HepG2 (cell line): ENCODE data around the gene INTS7. TPM values are rescaled to one million over a fixed set of nuclear protein-coding genes. Genes with fewer than 3 reads are reported as not detected.

Experiments used
- CHD2 ChIP-seq: IDR thresholded peaks from 2 replicates; pipeline ENCODE4 v1.6.1; 2011; ENCODE audit warnings: low read depth, low read length, improper control_type of control experiment
- CREB3 ChIP-seq: sonication (generic); formaldehyde crosslinking; IDR thresholded peaks from 2 replicates; pipeline ENCODE4 v1.5.0; 2020; ENCODE audit warnings: missing genetic modification reagents
- HES4 ChIP-seq: sonication (generic); formaldehyde crosslinking; IDR thresholded peaks from 2 replicates; pipeline ENCODE4 v1.9.0; 2021; ENCODE audit warnings: mild to moderate bottlenecking, missing genetic modification reagents, borderline replicate concordance
- HOMEZ ChIP-seq: IDR thresholded peaks from 2 replicates; pipeline ENCODE4 v1.6.1; 2016; ENCODE audit warnings: low read depth
- MLXIP ChIP-seq: sonication (generic); formaldehyde crosslinking; IDR thresholded peaks from 2 replicates; pipeline ENCODE4 v1.9.0; 2021; ENCODE audit warnings: missing genetic modification reagents, borderline replicate concordance
- MTA1 ChIP-seq: sonication (generic); formaldehyde crosslinking; IDR thresholded peaks from 2 replicates; pipeline ENCODE4 v1.4.0; 2020; ENCODE audit warnings: missing genetic modification reagents, mild to moderate bottlenecking, borderline replicate concordance
- PATZ1 ChIP-seq: sonication (generic); formaldehyde crosslinking; IDR thresholded peaks from 2 replicates; pipeline ENCODE4 v1.4.0; 2020; ENCODE audit warnings: missing genetic modification reagents
- SMARCE1 ChIP-seq: fragments of 450-650 bp; IDR thresholded peaks from 2 replicates; pipeline ENCODE4 v1.6.1; 2017; ENCODE audit warnings: borderline replicate concordance
- STAG1 ChIP-seq: sonication (generic); formaldehyde crosslinking; IDR thresholded peaks from 2 replicates; pipeline ENCODE4 v1.4.0; 2020; ENCODE audit warnings: missing genetic modification reagents
- TCF7L2 ChIP-seq: IDR thresholded peaks from 2 replicates; pipeline ENCODE4 v1.6.1; 2011; ENCODE audit warnings: mild to moderate bottlenecking, low read depth, low read length, moderate library complexity
- ZBTB20 ChIP-seq: sonication (generic); formaldehyde crosslinking; IDR thresholded peaks from 2 replicates; pipeline ENCODE4 v1.8.1; 2023; ENCODE audit warnings: missing genetic modification reagents, low read depth, mild to moderate bottlenecking, borderline replicate concordance
- ZBTB21 ChIP-seq: sonication (generic); formaldehyde crosslinking; IDR thresholded peaks from 2 replicates; pipeline ENCODE4 v1.4.0; 2020; ENCODE audit warnings: missing genetic modification reagents
- ZNF280B ChIP-seq: sonication (generic); formaldehyde crosslinking; IDR thresholded peaks from 2 replicates; pipeline ENCODE4 v1.5.0; 2020; ENCODE audit warnings: missing genetic modification reagents, mild to moderate bottlenecking, borderline replicate concordance
- ZNF281 ChIP-seq: sonication (generic); formaldehyde crosslinking; IDR thresholded peaks from 2 replicates; pipeline ENCODE4 v1.4.0; 2020; ENCODE audit warnings: missing genetic modification reagents, borderline replicate concordance
- ZNF3 ChIP-seq: IDR thresholded peaks from 2 replicates; pipeline ENCODE4 v1.7.0; 2017; ENCODE audit warnings: inconsistent platforms
- ZNF414 ChIP-seq: sonication (generic); formaldehyde crosslinking; IDR thresholded peaks from 2 replicates; pipeline ENCODE4 v1.5.0; 2020; ENCODE audit warnings: missing genetic modification reagents
- polyA plus RNA-seq, 8 experiments: library from polyadenylated mRNA; depleted of rRNA in 3 of 8; stranded (reverse) in 7 of 8; unstranded in 1 of 8; fragments of >200 nt; fragmentation: Illumina TruSeq in 4 of 8; extraction: Trizol in 4 of 8; gene quantifications; 2 replicates each; pipeline versions ENCODE4 v1.2.1 to v1.2.3, GENCODE V29; 2011 to 2016; ENCODE audit warnings: low read depth in 4 of 8, missing spikeins in 1 of 8, mixed read lengths in 1 of 8; ENCODE audit not compliant: insufficient read depth in 1 of 8
- total RNA-seq, 5 experiments: library from RNA; depleted of rRNA; stranded (reverse); fragments of >200 nt; fragmentation: Illumina TruSeq; extraction: Trizol; gene quantifications; 2 replicates each; pipeline ENCODE4 v1.2.3, GENCODE V29; 2016; ENCODE audit warnings: low read depth in 1 of 5

Gene INTS7
- total and polyA plus RNA-seq, 2 of the 13 experiments (the other 11 are each of a cell fraction or from before 2014, with no cell fraction given) = 18.3 to 22.4 TPM

GRCh38 chr1:211928993-211929637, 106.2 kb downstream of the INTS7 start (continued):
- TF ChIP-seq ZNF280B (no peak), ZBTB21 (CRISPR knock-in tag) (no peak), MTA1 (CRISPR knock-in tag) (no peak), TCF7L2 (no peak), STAG1 (CRISPR knock-in tag) (peak; percentile 27; the same call in 1 of the 2 replicates), ZNF414 (no peak), HES4 (CRISPR knock-in tag) (no peak), CHD2 (no peak), SMARCE1 (no peak), PATZ1 (CRISPR knock-in tag) (no peak), ZNF281 (CRISPR knock-in tag) (0 out of 2 replicates have a peak, but pooled peaks have one; percentile 13), MLXIP (CRISPR knock-in tag) (no peak), CREB3 (CRISPR knock-in tag) (no peak), HOMEZ (CRISPR knock-in tag) (peak; percentile 69; the same call in 1 of the 2 replicates), ZBTB20 (CRISPR knock-in tag) (peak; percentile 80; the same call in 1 of the 2 replicates), ZNF3 (no peak)
